OCI-LY1 (cell line): Measurements from ENCODE around the gene CD3E.

ENCODE experiments used
- EZH2 ChIP-seq: fragments of 200-600 bp; sonication (generic), shearing (Covaris generic); IDR thresholded peaks from 2 replicates; pipeline ENCODE4 v1.8.0; 2017; ENCODE audit warnings: borderline replicate concordance, mixed run types, mild to moderate bottlenecking, antibody characterized with exemption, low read length, moderate library complexity, mixed read lengths
- TF ChIP-seq, protein P1 (sequence below): fragments of 200-600 bp; sonication (generic), shearing (Covaris generic); IDR thresholded peaks from 2 replicates; pipeline ENCODE4 v1.5.1; 2017; ENCODE audit warnings: mild to moderate bottlenecking, antibody characterized with exemption, low read length, moderate library complexity, mixed read lengths

- no peak for TF ChIP-seq EZH2
- TF ChIP-seq, protein P1, sequence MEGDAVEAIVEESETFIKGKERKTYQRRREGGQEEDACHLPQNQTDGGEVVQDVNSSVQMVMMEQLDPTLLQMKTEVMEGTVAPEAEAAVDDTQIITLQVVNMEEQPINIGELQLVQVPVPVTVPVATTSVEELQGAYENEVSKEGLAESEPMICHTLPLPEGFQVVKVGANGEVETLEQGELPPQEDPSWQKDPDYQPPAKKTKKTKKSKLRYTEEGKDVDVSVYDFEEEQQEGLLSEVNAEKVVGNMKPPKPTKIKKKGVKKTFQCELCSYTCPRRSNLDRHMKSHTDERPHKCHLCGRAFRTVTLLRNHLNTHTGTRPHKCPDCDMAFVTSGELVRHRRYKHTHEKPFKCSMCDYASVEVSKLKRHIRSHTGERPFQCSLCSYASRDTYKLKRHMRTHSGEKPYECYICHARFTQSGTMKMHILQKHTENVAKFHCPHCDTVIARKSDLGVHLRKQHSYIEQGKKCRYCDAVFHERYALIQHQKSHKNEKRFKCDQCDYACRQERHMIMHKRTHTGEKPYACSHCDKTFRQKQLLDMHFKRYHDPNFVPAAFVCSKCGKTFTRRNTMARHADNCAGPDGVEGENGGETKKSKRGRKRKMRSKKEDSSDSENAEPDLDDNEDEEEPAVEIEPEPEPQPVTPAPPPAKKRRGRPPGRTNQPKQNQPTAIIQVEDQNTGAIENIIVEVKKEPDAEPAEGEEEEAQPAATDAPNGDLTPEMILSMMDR = no peak
Measured at GRCh38 chr11:118306556-118306955, 2.0 kb downstream of the CD3E start.
